Measurements from ENCODE around the gene CETN3.
A peak's percentile ranks its signal among the peaks of the same experiment; 100 is the strongest.

CETN3 gene

DNA sequence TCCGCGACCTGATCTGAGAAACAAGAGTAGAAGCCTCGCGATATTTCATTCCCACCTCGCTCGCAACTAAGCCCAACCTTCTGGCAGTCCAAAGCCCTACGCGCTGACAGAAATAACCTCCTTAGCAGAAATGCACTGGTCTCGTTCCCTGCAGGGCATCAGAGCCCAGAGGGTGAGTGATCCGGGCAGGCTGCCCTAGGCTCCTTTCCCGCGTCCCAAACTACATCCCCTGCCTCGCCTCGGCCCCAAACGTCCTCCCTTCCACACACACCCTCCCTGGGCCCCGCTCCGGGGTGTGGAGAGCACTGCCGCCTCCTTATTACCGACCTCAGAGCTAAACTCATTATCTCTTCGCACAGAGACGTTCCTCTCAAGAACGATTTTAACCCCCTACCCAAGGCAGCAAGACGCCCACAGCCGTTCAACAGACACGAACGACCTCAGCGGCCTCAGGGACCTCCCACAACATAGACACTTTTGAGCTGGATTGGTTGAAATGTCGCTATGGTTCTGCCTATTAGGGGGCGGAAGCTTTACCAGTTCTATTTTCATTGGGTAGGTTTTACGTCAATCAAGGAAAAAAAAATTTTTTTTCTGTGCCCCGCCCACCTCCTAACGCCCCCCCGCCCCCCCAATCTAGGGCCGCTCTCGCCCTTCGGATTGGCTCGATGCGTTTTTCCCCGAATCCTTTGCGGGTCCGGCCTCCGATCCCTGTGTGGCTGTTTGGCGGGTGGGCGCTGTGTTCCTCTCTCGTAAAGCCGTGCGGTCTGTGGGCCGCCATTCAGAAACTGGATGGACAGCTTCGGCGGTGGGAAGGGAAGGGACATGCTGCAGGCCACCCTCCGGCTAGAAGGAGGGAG, at the start of gene CETN3:
Gene CETN3, minus strand, starts transcription at position 439 of the 860 bp plus-strand sequence. Its CDS starts 95 bp downstream, at position 344.
- peak; percentile 89 for DNase-seq

DNA sequence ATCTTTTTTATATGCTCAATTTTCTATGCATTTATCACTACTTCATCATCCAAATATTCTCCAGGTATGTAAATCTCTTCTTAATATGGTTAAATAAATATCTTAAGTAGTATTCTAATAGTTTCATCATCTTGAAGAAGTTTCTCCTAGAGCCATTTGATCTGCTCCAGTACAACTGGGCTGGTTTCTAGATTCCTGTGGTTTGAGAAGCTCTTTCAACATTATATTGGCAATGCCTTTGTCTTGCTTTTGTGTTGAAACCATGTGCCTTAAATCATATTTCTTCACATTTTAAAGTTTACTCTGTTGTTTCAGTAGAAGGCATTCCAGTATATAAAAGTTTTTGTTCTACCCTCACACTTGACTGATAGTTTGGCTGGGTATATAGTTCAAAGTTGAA, 37.4 kb upstream of the CETN3 start:
- DNase-seq = no peak

DNA sequence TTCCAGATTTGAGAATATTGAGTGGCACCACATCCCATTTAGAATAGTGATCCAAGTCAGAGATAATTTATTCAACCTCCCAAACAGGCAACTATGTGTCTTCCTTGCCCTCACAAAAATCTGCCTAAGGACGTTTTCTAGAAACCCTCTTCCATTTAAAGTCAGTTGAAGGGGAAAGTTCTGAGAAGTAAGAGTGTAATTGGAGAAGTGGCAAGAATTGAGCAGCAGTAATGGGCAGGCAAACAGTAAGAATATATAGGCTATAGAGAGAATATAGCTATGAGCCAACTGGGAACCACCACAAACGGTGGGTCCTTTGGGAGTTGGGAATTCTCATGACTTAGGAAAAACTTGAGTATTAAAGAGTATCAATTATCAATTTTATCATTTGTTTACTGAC, 31.1 kb upstream of the CETN3 start:
- no peak for DNase-seq

DNA sequence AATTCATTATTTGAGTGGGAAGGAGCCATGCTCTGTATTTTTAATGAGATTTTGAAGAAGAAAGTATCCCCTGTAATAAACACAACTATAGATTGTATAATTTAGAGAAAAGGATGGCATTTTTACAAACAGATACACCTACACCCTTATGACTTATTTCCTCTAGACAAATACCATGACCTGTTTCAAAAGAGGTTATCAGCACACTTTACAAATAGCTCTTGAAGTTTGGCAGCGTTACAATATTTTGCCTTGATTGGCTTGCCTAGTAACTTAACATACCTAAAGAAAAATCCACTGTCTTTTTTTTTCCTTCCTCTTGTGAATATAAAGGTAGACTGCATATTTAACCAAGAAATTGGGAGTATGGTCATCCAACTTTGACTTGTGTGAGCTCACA, 28.5 kb upstream of the CETN3 start:
- DNase-seq = no peak

DNA sequence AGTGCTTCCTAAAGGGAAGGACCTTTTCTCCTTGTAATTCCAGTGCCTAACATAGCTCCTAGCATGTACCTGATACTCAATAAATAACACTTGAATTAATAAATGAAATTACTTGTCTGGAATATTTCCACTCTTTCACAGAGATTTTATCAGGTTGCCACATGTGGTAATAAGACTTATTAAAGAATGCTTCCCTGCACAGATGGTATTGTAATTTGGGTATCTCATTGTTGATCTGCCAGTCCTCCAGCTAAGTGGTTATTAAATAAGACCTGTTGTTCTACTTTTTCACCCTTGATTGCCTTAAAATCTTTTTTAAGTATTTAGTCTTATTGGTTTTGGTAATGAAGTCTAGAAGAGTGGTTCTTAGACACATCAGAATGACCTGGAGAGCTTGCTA, 28.1 kb upstream of the CETN3 start:
- no peak for DNase-seq

DNA sequence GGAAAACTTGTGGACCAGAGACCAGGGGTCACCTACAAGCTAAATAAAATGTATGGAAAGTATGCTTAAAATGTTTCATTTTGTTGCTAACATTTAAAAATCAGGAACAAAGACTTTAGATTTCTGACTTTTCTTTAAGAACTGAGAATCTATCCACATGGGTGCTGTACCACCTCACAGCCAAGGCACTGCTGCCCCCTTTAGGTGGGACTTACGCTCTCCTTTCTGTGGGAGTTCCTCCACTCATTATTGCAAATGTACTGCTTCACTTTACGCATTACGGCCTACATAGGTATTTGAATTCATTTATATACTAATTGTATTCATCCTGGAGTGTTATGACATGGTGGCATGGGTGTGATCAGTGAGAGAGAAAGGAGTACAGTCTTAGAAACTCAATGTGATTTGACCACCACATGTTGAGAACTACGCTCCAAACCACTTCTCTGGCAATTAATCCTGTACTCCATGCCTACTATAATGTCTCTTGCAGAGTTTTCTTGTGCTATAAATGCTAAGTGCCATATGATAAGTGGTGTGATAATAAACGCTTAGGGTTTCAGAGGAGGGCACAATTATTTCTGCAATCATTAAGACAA, 24.7 kb upstream of the CETN3 start:
- peak; percentile 7 for DNase-seq

DNA sequence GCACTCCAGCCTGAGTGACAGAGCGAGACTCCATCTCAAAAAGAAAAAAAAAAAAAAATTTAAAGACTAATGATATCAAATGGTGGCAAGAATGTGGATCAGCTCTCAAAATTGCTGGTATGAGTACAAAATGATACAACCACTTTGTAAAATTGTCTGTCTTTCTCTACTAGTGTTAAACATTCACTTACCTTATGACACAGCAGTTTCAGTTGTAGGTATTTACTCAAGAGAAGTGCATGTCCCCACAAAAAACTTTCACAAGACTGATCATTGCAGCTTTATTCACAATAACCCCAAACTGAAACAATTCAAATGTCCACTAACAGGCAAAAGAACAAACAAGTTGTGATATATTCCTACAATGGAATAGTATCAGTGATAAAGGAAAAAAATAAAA, 14.7 kb upstream of the CETN3 start:
- no peak for DNase-seq

DNA sequence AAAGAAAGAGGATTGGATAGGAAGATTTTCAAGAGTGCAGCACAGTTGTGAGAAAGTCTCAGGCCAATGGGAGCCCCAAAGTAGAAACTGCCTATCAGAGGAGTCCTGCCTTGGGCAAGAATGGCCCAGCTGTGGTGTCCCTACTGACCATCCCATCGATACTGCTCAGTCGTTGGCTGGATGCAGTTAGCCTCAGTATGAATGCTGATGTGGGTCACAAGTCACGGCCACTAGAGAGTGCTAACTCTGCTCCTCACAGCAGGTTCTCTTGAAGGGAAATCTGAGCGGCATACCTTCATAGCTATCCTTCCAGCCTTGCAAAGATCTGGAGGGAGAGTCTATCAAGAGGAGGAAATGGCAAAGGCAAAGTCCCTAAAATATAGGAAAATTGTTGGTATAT, 11.6 kb upstream of the CETN3 start:
- no peak for DNase-seq

DNA sequence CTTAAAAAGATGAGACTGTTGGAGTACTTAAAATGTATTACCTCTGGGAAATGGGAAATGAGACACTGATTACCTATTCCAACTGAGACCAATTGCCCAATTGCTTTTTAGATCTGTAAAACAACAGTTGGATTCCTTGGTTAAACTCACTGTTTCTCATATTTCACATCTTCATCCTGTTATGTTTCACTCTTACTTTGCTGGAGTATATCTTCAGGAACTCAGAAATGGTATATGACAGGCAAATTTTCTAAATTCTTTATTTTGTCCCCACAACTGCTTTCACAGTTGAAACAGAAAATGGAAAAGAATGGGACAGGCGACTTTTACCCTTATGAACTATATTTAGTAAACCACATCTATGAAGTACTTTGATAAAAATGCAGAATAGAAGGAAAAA, 8.7 kb upstream of the CETN3 start:
- no peak for DNase-seq

DNA sequence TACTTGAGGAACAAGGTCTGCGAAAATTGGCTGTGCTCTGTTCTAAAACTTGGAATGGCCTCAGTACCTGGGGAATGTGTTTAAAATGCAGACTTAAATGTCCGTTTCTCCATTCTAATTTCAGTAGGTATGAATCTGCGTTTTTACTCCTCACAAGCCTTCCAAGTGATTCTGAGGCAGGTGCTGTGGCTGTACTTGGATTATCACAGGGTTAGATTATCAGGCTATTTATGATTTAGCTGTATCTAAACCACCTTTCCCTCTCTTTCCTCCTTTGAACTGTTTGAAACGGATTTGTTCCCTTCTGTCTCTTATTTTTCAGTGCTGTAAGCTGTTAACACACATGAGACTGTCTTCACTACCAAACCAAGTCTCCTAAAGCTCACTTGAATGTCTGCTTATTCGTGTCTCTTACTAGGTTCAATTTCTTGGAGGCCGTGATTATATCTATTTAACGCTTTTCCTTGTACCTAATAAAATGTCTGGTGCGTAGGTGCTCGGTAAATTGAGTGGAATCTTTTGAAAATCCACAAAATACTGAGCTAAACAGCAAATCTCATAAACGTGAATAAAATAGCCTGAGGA, 714 bp upstream of the CETN3 start:
- DNase-seq = no peak

DNA sequence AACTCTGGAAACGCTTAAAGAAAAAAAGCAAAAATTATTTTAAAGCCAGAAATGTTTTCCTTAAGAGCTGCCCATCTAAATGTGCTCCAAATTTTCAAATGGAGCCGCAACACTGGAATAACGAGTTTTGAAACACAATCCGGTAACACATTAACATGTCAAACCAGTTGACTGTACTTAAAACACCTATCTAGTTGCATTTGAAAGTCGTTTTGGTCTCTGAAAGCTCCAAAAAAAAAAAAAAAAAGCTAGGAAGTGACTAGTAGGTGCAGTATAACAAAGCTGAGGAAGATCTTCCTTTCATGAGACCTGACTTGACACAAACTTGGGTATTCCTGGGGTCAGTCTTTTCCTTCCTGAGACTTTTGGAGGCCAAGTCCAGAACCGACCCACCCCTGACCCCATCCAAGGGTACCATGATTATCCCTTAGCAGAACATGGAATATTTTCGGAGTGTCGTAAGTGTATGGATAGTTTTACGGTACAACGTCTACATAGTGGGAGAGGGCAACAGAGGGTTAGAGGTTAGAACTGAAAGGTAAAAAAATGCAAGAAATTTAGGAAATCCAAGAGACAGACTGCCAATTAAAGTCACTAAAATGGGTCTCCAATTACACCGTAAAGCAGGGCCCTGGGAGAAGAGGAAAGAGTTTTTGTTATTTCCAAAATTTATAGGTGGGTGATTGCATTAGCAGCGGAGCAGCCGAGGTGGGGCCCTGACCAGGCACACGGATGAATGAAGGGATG, 812 bp downstream of the CETN3 start:
- no peak for DNase-seq

DNA sequence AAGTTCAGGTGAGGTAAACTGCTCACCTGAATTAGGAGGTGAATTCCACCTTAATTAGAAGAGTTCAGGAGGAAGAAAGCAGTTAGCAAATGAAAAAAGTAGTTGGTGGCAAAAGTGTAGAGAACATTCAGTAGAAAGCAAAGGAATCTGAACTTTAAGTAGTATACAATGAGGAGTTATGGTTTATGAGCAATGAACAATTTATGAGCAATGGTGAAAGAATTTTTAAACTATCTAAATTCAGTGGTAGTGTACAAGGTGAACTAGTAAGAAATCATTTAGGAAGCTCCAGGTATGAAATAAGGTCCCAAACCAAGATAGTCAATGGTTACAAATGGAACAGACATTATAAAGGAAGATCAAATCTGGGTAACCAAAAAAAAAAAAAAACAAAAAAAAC, 3.1 kb downstream of the CETN3 start:
- no peak for DNase-seq

DNA sequence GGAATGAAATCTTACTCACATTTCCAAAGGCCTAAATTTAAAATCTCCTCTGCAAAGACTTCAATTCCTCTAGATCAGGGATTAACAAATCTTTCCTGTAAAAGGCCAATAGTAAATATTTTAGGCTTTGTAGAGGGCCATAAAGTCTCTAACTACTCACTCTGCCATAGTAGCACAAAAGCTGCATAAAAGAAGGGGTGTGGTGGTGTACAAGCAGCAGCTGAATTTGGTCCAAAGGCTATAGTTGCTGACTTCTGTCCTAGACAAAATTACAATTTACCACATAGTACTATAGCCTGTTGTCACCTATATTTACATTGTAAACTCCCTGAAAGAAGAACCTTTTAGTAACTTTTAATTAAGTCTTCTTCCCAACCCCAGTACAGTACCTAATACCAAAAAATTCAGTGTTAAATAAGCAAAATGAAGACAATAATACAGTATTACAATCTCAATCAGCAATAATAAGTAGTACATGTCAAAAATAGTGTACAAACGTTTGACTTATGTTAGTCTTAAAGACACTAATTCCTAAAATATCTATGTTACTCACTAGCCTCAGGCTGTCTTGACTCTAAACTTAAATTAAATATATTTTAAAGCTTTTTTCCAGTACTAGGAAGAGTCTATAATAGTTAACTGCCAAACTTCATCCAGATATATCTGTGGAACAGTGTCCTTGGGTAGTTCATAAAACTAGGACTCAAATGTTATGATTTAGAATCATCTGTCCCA, 6.9 kb downstream of the CETN3 start:
- DNase-seq = no peak

DNA sequence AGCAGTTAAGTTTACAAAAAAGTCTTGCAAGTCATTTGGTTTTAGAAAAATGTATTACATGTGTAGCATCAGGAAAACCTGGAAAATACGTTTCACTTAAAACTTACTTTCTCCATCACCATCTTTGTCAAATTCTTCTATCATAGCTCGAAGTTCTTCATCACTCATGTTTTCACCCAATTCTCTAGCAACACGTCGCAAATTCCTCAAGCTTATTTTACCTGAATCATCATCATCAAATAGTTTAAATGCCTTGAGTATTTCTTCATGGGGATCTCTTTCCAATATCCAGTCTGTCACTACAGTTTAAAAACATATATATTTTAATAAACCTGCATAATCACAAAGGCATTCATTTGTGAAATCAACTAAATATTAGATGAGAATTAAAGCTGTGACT, 10.3 kb downstream of the CETN3 start:
- no peak for DNase-seq

DNA sequence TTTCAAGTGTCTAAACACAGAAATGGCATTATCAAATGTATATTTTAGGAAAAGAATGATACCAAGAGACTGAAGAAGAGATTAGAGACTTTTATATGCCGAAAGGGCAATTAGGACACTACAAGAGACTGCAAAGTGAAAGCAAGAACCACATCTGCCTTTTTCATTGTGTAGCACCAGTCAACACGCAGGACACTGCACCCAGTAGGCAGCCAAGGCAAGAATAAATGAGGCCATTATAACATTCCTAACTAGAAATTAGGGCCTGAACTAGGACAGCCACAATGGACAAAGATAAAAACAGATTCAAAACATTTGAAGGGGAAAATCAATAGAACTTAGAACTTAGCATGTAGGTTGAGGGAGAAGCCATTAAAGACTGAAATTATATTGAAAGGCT, 10.8 kb downstream of the CETN3 start:
- no peak for DNase-seq

DNA sequence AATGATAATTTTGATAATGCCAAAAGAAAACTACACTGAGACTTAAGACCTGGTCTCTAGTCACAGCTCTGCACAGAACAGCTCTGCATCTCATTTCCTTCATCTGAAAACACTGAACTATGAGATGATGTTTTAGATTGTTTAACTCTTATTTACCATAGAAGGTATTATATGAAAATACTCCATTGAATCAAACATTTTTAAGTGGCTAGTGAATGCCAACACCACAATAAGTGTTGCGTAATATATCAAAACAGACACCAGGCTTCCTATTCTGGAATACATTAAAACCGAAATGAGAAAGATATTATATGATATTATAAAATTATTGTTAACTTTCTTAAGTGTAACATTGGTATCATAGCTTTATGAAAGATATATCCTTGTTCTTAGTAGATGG, 14.6 kb downstream of the CETN3 start:
- DNase-seq = no peak

DNA sequence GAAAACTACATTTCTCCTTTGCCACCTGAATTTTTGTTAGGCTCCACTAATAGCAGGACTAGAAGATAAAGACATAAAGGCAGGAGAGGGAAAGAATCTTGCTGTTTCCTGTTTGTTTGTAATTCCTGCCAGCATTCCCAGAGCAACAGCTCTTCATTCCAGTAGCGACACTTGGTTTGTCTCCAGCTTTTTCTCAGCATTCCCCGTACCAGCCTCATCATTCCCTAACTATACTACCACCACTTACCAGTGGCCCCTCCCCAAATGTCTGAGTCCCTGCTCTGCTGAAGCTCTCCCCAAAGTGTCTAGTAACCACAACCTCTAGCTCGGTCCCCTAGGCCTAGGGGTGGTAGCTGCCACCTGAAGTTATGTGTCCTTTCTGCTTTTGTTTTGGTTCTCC, 18.6 kb downstream of the CETN3 start:
- DNase-seq = no peak

DNA sequence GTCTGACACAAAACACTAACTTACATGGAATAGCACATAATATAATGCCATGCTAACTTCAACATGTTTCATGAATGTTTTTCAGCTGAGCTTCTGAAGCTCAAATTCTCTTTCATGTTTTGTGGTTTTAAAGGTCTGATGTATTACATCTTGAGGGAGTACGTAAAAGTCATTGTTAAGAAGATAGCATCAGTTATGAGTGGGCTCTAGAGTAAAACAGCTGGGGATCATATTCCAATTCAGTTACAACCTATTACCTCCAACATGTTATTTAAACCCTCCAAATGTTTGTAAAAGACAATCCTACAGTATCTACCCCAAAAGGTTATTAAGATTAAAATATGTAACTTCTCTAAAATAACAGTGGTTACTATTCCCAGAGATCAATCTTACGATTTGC, 19.2 kb downstream of the CETN3 start:
- no peak for DNase-seq

DNA sequence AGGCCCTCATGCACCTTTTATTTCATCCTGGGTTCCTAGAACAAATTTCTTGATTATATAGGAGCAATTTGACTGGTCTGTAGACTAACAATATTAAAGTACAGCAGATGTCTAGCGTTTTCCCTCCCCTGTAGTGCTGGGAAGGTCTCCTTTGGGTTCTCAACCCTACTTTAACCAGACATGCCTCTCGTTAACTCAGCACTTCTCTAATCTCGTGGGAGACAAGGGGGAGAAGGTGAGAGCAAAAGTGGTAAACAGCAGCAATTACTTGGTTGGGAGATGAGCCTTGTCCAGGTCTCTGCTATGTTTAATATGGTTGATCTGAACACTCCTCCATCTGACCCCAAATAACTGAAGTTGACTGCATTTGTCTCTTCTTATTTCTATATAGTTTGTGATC, 22.0 kb downstream of the CETN3 start:
- DNase-seq = no peak

DNA sequence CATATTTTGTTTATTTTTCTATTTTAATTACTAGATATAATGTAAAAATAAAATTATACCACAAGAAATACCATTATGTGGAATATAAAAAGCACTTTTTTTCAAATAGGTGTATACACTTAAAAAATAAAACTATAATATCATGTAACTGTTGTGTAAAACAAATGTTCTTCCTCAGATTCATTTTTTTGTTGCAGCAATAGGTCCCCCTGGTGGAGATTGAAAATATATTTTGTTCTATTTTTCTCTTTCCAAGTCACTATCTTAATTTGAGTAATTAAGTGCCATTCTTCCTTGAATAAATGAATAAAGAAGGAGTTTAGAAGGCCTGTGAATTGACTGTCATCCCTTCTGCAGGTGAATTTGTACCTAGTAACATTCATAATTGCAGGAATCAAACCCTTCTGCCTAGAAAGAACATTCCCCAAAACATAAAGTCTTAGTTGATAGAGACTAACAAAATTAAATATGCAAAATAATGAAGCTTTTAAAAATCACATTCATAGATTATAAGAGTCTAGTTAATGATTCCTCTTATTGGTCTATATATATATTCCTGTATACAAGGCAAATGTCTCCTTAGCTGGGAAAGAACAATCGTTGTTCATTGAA, 23.4 kb downstream of the CETN3 start:
- no peak for DNase-seq

DNA sequence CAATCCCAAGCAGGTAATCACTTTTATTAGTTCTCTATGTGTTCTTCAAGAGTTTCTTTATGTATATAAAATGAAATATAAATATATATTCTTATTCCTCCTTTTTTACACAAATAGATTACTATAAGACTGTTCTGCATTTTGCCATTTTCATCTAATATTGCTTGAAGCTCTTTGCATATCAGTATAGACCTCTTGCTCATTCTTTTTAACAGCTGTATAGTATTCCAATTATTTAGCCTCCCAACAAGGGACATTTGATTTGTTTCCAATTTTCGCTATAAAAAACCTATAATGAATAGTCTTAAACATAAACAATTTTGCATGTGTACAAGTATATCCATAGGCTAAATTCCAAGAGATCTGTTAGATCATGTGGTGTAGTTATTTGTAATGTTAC, 25.2 kb downstream of the CETN3 start:
- no peak for DNase-seq

DNA sequence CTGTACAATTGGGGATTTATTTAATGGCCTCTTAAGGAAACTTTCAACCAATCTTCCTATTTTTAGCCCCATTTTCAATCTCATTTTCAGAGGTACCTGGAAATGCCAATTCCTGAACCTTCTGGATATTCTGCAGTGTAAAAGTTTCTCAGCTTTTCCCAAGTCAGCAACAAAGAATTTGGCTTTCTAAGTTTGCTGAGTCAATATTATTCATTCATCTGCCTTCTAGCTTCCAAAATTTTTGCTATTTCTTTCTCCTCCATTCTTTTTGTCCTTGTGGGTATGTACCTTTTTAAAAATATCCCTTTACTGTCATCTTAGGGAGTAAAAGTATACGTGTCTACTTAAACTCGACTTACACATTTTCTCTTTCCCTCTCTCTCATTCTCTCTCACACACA, 25.7 kb downstream of the CETN3 start:
- DNase-seq = no peak
